GM18951 (cell line): ENCODE data around the gene EEF1AKMT2.

Experiments used
- POLR2A ChIP-seq: IDR thresholded peaks from 4 replicates; pipeline ENCODE4 v1.6.1; 2011; ENCODE audit warnings: mild to moderate bottlenecking; ENCODE audit not compliant: insufficient read length, insufficient read depth; ENCODE audit errors: extremely low read depth
- in situ Hi-C: fragments of 300-500 bp; cut with MboI; formaldehyde crosslinking; loops from one replicate; pipeline ENCODE4 v1.12.0; 2022; ENCODE audit warnings: low sequenced_read_pairs, mixed read lengths, inconsistent platforms; ENCODE audit not compliant: unreplicated experiment

EEF1AKMT2 gene

DNA sequence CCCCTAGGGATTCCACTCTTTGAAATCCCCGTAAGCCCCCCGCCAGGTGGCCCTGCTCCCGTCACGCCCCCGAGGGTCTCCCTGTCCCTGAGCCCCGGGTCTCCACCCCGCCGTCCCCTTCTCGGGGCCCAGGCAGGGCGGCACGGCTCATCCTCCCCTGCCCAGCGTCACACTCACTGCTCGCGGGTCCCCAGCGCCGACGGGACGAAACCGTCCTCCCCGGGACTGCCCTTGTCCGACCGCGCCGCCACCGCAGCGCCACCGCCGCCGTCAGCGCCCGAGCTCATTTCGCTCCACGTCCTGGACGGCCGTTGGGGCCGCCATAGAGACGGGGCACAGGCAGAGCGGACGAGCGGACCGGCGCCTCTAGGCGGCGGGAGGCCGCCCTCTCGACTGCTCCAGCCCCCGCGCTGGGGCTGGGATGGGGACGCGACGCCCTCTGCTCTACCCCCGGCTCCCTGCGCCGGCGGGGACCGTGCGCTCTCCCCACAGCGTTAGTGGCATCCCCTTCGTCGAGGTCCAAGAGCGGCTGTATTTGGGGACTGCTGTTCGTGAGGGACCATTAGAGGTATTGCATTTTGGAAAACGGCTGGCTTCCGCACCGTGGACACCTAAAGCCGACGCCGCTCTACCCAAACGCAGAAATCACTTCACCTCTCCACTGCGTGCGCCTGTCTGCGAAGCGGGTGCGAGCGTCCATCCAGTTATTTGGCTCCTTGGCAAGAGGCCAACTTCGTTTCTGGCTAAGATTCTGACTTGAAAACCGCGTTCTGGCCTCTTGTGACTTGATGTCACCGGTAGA is at the start of gene EEF1AKMT2:
Gene EEF1AKMT2 (minus strand): TSS at position 341 of the 802 bp plus-strand sequence. CDS start 54 bp downstream, at position 287.
- TF ChIP-seq POLR2A: peak; percentile 92

DNA sequence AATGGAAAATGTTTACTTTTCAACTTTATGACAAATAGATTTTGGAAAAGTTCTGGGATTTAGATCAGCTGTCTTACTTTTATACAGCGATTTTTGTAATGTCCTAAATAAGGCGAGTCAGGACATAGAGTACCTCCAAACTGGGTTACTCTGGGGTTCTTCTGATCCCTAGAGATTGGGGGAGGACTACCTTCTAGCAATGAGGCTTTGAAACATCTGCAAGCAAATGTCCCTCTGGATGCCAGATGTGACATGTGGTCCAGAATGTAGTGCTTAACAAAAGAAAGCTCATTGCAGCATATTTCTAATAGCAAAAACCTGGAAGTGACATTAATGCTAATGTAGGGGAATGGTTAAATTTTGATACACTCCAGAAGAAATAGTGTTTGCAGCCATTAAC is 46.0 kb upstream of the EEF1AKMT2 start:
- in situ Hi-C loops: loop anchor here (25.0 kb wide), 1 partner anchor 300 kb away; no protein-coding TSS in a partner anchor

More for the DNA sequence above, at the start of gene EEF1AKMT2:
- in situ Hi-C loops: no loop called here

DNA sequence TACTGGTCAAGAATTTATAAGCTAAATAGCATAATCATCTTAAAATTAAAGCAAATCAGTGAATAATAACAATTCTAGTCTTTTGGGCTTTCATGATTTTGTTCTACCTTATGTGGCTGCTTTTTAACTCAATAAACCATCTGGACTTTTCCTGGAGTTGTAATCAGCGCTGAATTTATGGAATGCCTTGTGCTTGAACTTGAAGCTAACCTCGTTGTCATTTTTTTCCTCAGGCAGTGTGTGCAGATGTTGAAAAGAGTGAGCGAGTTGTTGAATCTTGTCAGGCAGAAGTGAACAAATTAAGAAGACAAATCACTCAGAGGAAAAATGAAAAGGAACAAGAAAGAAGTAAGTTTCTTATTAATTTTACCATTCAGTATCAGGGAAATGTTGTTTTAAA is 39.4 kb upstream of the EEF1AKMT2 start:
- in situ Hi-C loops: loop anchor here (25.0 kb wide), 1 partner anchor 294 kb away; no protein-coding TSS in a partner anchor
- no peak for TF ChIP-seq POLR2A

More for the DNA sequence above, 46.0 kb upstream of the EEF1AKMT2 start:
- no peak for TF ChIP-seq POLR2A

DNA sequence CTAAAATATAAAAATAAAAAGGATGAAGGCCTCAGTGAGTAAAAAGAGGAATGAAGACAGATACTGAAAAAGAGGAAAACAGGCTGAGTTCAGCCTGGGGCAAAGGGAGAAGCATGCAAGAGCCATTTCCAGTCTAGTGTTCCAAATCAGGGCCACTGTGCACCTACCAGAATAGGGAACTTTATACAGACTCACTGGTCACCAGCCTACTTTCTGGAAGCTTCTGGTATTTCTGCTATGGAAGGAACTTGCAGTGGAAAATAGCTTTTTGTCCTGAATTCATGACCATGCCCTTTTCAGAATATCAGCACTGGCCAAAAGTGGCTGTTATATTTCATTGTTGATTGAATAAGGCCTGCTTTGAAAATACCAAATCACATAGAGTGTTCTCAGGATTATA is 38.8 kb upstream of the EEF1AKMT2 start:
- in situ Hi-C loops: loop anchor here (25.0 kb wide), 1 partner anchor 293 kb away; no protein-coding TSS in a partner anchor
- no peak for TF ChIP-seq POLR2A

DNA sequence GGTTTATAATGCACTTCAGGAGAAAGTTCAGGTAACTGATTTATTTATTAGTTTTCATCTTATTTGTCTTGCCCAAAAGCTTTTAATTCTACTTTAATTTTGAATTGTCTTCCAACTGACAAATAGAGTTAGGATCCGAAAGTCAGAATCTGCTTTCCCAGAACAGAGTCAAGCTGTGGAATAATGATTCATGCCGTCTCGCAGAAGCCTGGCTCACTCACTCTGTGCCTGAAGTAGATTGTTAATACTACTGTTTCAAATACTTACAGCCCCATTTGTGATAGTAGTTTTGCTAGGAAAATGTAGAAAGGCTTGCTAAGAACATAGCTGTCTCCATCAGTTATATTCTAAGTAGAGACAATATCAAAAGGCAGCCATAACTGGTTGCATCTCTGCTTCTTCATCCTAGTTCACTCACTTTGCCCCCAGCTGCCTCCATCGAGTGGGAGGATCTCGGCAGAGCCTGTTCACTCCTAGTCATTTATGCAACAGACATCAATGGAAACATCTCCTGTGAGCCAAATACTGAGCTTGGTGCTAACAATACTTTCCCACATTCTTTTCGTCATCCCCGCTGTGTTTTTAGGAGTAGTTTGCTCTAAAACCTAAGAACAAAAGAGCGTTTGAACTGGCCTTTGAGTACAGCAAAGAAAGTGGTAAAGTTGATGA is 37.9 kb upstream of the EEF1AKMT2 start:
- in situ Hi-C loops: loop anchor here (25.0 kb wide), 1 partner anchor 292 kb away; no protein-coding TSS in a partner anchor
- TF ChIP-seq POLR2A: no peak

DNA sequence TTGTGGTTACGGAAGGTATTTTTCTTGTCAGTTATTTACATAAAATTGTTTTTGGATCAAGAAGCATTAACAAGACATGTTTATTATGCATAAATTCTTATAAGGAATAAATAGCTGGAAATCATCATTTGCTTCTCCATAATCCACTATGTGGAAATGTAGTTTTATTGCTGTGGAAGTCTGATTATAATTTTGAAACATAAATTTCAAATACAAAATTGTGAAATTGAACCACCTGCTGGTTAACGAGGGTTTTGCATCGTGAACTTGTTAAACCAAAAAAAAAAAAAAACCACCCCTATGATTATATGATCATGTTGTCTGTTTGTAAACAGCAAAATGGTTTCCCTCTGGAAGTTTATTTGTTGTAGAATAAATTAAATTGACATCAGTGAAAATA is 35.8 kb upstream of the EEF1AKMT2 start:
- in situ Hi-C loops: loop anchor here (25.0 kb wide), 1 partner anchor 290 kb away; no protein-coding TSS in a partner anchor
- TF ChIP-seq POLR2A: no peak

DNA sequence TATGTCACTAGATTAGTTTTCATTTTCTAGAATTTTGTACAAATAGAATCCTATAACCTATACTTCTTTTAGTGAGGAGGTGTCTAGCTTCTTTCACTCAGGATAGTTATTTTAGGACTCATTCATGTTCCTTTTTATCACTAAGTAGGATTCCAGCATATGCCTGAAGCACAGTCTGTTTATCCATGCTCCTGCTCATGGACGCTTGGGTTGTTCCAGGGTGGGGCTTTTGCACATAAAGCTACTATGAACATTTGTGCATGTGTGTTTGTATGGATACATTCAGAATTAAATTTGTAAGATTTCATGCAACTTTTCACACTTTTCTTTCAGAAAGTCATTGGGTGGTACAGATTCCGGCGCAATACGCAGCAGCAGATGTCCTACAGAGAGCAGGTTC is 34.6 kb upstream of the EEF1AKMT2 start:
- in situ Hi-C loops: loop anchor here (25.0 kb wide), 1 partner anchor 289 kb away; no protein-coding TSS in a partner anchor
- no peak for TF ChIP-seq POLR2A

DNA sequence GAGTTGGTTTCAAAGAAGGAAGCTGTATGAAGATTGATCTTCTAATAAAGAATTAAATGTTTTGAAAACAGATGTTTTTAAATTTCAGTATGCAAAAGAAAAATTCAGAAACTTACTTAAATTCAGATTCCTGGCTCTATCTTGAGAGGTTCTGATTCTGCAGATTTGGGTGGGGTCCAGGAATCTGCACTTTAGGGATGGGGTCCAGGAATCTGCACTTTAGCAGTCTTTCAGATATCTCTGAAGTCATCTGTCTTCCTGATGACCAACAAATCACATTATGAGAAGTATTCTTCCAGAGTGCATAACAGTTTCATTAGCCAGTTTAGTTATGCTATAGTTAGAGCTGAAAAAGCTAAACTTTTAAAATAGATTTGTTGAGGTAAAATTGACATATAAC is 34.0 kb upstream of the EEF1AKMT2 start:
- in situ Hi-C loops: loop anchor here (25.0 kb wide), 1 partner anchor 288 kb away; no protein-coding TSS in a partner anchor
- TF ChIP-seq POLR2A: no peak

DNA sequence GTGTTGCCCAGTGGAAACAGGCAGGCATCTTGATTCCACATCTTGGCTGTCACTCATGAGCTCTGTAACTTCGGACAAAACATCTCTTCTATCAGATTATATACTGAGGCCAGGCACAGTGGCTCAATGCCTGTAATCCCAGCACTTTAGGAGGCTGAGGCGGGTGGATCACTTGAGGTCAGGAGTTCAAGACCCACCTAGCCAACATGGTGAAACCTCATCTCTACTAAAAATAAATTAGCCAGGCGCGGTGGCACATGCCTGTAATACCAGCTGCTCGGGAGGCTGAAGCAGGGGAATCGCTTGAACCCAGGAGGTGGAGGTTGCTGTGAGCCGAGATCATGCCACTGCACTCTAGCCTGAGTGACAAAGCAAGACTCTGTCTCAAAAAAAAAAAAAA is 33.2 kb upstream of the EEF1AKMT2 start:
- in situ Hi-C loops: loop anchor here (25.0 kb wide), 1 partner anchor 288 kb away; no protein-coding TSS in a partner anchor

DNA sequence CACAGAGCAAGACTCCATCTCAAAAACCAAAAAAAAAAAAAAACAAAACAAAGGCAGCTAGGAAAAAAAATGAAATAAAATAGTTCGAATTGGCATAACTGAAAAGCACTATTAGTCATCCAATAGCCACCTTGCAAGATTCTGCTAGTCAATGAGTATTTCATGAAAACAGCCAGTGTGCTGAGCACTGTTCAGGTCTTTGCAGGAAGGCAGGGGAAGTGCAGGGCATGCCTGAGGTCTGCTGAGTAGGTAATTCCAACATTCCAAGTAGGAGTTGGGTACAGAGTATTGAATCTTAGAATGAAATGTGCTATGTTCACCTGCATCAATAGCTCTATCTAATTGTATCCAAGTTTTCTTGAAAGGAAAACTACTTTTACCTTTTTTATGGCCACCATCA is 32.8 kb upstream of the EEF1AKMT2 start:
- in situ Hi-C loops: no loop called here
- TF ChIP-seq POLR2A: no peak

DNA sequence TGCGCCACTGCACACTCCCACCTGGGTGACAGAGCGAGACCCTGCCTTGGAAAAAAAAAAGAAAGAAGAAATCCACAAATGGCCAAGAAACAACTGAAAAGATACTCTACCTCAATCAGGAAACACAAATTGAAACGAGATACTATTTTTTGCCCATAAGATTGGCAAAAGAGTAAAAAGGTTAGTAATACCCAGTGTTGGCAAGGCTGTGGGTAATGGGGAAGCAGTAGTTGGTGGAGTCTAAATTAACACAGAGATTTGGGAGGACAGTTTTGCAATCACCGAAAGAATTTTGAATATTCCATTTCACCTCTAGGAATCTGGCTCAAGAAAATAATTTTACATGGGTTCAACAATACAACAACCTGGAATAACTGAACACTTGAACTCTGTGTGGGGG is 29.8 kb upstream of the EEF1AKMT2 start:
- in situ Hi-C loops: no loop called here
- TF ChIP-seq POLR2A: no peak

DNA sequence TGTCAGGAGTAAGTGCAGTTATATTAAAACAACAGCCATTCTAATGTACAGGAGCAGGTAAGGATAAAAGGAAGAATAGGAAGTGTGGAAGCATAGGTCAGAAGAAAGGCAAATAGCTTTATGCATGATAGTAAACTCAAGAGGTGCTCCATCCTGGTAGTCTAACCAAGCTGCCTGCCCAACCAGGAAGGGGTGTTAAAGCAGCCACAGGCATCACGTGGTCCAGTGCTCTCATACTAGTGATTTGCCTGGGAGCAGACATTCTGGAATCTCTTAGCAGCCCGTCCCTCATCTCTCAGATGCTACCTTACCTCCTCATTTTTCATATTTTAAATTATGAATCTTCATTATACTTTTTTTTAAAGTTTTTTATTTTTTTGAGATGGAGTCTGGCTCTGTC is 28.4 kb upstream of the EEF1AKMT2 start:
- no peak for TF ChIP-seq POLR2A
- in situ Hi-C loops: no loop called here

DNA sequence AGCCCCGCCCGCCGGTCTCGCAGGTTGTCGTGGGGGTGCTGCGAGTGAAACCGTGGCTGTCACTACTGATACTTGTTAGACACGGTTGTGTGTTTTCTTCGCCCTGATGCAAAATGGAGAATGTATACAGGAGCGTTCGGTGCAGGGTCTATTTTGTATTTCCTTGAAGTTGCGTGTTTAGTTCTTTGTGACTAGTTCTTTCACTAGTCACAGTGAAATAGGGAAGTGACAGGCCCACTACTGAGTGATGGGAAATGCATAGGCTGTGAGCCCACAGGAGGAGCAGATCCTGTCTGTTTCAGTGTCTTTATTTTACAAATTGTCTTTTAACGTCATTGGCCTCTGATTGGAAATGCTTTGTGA is 10.6 kb upstream of the EEF1AKMT2 start:
- no peak for TF ChIP-seq POLR2A
- in situ Hi-C loops: no loop called here
